NCI-H748 treated with DMSO at 0.1 percent for 48 hours (cell line): ENCODE results near the gene ISM1.

Experiments
- DNase-seq: peaks from one replicate; lab custom pipeline; 2025; lab: John Stamatoyannopoulos, UW

ISM1 gene

DNA sequence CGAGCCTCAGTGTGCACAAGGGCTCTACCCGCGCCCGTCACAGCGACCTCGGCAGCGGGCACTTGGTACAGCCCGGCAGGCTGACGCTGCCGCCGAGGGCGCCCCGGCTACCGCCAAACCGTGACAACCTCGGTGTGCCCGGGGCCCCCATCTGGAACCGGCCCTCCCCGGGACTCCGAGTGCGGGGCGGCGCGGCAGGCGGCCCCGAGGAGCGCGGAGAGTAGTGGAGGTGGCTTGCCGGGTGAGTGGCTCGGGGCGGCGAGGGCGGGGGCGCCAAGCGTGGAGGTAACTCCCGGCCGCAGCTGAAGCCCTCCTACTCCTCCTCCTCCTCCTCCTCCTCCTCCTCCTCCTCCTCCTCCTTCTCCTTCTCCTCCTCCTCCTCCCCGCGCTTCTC is at the start of gene ISM1:
ISM1 (plus strand) TSS at position 371 of the 394 bp plus-strand sequence. CDS start 503 bp downstream, outside the sequence.
- DNase-seq: no peak

DNA sequence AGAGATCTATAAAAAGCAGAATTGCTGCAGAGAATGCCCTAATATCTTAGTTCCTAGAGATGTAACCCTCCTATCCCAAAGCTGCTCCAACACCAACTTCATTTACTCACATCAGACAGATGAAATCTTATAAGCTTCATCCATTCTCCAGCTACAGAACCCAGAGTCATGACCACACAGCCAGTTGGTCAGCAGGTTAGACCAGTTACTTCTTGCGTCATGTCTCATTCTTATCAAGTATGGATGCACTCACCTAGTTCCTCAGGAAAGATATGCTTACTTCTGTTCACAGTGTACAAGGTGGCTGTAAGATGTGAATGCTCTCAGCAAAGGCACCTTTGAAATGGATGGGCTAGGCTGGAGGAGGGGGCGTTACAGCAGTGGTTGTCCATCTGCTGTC is 47.9 kb upstream of the ISM1 start:
- no peak for DNase-seq

DNA sequence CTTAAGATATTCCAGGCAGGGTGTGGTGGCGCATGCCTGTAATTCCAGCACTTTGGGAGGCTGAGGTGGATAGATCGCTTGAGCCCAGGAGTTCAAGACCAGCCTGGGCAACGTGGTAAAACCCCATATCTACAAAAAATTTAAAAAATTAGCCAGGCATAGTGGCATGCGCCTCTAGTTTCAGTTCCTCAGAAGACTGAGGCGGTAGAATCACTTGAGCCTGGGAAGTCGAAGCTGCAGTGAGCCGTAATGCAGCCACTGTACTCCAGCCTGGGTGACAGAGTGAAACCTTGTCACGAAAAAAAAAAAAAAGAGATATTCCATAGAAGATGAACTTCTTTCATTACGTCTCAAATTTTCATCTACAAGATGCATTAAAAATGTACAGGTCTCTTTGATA is 46.7 kb upstream of the ISM1 start:
- DNase-seq: no peak

DNA sequence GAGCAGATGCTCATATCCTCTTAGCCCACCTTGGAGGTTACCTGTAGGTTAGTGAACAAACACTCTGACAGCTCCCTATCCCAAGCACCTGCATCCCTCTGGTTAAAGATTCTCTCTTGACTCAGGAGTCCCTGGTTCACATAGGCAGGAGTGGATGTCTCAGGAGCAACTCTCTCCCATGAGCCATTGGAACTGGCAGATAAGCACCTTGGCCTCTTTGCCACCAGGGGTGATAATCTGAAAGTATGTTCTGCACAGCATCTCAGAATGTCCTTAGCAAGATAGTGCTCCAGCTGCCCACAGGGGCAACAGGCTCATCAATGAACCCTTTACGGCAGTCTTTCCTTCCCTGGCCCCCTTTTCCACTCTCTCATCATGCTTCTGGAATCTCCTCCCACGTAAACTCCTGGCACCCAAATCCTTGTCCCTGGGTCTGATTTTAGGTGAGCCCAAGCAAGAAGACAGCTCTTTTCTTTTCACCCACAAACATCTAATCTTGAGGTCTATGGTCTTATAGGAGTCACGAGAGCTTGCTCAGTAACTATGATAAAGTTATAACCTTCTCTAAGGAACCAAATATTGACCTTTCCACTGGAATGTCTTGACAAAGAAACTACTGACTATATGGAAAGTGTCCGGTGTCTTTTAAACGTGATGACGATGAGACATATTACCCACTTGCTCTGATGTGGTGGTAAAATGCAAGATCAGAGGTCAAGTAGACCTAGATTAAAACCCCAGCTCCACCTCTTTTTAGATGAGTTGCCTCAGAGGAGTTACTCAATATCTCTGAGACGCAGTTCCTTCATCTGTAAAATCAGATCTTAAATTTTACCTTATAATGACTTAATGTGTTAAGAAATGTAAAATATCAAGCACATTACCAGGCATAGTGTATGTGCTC is 39.8 kb upstream of the ISM1 start:
- DNase-seq: no peak

GRCh38 chr20:13183005-13183404 is 38.1 kb upstream of the ISM1 start:
- DNase-seq: no peak

GRCh38 chr20:13186043-13186774 is 34.9 kb upstream of the ISM1 start:
- DNase-seq: no peak

DNA sequence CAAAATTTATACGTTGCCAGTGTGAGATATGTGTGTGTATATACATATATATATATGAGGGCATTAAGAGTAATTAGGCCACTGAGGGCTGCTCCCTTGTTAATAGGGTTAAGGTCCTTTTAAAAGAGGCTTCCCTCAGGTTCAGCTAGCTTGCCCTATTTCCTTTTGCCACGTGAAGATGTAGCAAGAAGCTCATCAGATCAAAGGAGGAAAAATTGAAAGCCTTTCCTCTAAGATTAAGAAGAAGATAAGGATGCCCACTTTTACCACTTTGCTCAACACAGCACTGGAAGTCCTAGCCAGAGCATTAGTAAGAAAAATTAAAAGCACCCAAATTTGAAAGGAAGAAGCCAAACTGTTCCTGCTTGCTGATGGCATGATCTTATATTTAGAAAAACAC is 33.2 kb upstream of the ISM1 start:
- DNase-seq: no peak

DNA sequence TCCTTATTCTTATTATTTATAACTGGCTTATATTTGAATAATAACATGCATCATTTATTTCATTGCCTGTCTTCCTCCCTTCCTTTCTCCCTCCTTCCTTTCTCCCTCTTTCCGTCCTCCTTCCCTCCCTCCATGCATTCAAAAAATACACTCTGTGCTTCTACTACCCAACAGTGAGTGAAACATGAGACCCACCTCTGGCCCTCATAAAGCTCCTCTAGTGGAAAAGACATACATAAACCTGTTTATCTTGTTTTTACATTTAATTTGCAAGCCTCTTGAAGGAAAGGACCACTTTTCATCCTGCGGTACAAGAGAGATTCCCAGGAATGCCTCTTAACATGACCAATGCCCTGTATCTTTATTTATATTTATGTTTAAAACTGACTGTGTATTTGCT is 21.8 kb upstream of the ISM1 start:
- DNase-seq: peak; percentile 88

GRCh38 chr20:13200767-13201500 is 20.1 kb upstream of the ISM1 start:
- peak; percentile 100 for DNase-seq

DNA sequence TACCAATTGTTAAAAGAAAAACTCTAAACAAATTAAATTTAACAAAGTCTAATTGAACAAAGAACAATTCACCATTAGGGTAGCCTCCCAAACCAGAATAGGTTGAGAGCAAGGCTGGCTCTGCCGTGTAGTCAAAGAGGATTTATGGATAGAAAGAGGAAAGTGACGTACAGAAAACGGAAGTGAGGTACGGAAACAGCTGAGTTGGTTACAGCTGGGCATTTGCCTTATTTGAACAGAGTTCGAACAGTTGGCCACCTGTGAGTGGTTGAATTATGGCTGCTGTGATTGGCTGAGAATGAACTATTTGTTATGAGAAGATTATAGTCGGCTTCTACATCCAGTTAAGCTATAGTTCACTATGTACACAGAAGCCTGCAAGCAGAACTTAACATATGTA is 18.5 kb upstream of the ISM1 start:
- peak; percentile 42 for DNase-seq

GRCh38 chr20:13205425-13205824 is 15.6 kb upstream of the ISM1 start:
- DNase-seq: no peak

DNA sequence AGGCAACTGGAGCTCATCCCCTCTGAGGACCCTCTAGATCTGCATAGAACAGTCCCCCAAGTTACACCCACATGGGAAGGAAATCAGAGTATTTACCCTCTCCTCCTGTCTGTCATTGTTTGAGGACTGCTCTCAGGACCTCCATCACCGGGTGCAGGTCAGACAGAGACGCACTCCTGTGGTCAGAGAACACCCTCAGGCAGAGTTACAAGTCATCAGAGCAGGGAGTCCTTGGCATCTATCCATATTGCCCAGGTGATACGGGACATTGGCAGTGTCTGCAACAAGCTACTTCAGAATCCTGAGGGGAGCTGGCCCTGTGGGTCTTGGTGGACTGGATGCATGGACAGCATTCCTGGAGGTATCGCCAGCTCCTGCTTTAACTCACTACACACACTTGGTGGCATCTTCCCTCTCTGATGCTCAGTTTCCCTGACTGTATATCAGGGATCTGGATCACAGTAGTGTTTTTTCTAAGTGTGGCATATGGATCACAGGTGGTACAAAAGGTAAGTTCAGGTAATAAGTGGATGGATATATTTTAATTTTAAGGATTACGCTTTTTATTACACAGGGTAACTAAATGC is 15.1 kb upstream of the ISM1 start:
- DNase-seq: no peak

DNA sequence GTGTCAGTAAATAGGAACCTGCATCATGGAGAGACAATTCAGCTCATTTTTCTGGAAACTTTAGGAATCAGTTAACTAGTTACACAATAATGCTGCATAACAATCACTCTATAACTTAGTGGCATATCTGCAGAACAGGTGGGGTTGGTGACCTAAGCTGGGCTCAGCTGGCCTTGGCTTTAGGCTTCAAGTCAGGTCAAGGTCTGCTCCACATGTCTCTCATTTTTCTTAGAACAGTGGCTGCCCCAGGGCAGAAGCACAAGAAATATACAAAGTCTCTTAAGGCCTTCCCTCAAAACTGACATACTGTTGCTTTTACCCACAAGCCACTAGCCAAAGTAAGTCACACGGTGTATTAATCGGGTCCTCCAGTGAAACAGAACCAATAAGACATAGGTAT is 14.1 kb upstream of the ISM1 start:
- no peak for DNase-seq

DNA sequence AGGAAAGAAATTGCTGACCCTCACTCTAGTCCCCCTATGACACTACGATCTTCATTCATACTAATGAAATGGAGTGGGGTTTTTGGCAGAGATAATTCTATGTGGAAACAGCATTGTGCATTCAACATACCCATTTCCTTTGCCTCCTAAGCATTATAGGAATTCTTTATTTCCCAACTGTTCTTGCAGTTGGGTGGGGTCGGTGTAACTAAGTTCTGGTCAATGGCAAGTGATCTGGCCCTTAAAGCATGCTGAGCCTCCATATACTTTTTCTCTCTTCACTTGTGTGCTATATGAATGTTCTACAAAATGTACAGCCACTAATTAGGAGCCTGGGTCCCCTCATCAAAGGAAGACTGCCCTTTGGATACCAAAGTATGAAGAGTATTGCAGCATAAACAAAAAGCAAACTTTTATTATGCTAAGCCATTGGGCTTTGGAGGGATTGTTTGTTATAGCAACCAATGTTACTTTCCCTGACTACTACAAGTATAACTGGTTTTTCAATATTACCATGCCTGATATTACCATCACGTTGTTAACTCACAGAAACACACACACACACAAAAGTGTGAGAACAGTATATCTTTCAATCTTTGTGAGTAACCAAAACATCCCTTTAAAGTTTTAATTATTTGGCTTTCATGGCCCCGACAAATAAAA is 9.0 kb upstream of the ISM1 start:
- no peak for DNase-seq

GRCh38 chr20:13212750-13213149 is 8.3 kb upstream of the ISM1 start:
- no peak for DNase-seq

GRCh38 chr20:13213335-13213734 is 7.7 kb upstream of the ISM1 start:
- no peak for DNase-seq

GRCh38 chr20:13216533-13216932 is 4.5 kb upstream of the ISM1 start:
- no peak for DNase-seq

- no peak for DNase-seq
These were observed 1.5 kb upstream of the ISM1 start for GRCh38 chr20:13219327-13220193.

DNA sequence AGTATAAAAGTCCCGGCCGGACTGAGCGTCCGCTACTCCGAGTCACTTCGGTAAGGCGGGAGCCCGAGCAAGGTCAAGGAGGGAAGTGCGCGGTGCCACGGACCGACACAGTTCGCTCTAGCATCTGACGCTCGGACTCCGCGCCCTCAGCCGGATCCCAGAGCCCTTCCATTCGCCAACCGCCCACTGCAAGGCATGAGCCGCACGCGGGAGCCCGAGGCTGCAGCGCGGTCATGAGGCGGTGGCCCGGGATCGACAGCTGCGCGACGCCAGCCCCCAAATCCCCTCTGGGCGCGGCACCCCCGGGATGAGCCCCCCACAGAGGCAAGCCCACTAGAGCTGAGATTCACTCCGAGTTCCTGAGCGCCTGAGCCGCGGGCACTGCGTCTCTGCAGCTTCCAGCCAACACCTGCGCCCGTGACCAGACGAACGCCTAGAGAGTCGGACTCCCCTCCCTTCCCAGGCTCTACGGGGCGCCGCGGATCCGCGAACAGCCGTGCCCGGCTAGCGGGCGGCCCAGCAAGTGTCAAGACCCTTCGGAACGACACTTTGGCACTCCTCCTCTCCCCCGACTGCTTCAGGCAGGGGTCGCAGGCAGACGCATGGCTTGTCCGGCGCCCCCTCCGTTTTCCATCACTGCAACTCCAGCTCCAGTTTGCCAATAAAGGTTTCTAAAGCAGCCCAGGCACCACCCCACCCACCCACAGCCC is 725 bp upstream of the ISM1 start:
- DNase-seq: no peak

- no peak for DNase-seq
These were observed 219 bp downstream of the ISM1 start for GRCh38 chr20:13221313-13221672.
